Right lobe of liver (tissue), 6 donors: ENCODE results near the gene EGFL8. TPM values are rescaled to one million over a fixed set of nuclear protein-coding genes. Genes with fewer than 3 reads are reported as not detected.

Source experiments
- ATAC-seq, 4 donors: fragments of 200-7000 bp; cut with Tn5 transposase; one replicate each; pipeline ENCODE4 v1.9.1; 2020; ENCODE audit warnings: mild to moderate bottlenecking in 4 of 4, moderate library complexity in 4 of 4
- DNase-seq, 3 donors: peaks; one replicate each; pipeline ENCODE4 v3.0.0-alpha.2; 2020
- H3K27ac ChIP-seq, 3 donors: fragments of 200-600 bp; one replicate each; pipeline ENCODE4 v1.8.0; 2022
- H3K27me3 ChIP-seq, 2 donors: fragments of 200-600 bp; one replicate each; pipeline ENCODE4 v1.8.0; 2022
- H3K36me3 ChIP-seq, 4 donors: fragments of 200-600 bp; sonication (generic) in 1 of 4; one replicate each; pipeline versions ENCODE4 v1.5.1 to v1.8.0; 2017 to 2022; ENCODE audit warnings: control low read depth in 1 of 4
- H3K4me1 ChIP-seq, 4 donors: fragments of 200-600 bp; sonication (generic) in 1 of 4; one replicate each; pipeline versions ENCODE4 v1.5.1 to v1.8.0; 2017 to 2022; ENCODE audit warnings: control low read depth in 1 of 4
- H3K4me3 ChIP-seq, 3 donors: fragments of 200-600 bp; one replicate each; pipeline ENCODE4 v1.8.0; 2022
- H3K9me3 ChIP-seq, 4 donors: fragments of 200-600 bp; sonication (generic) in 1 of 4; one replicate each; pipeline versions ENCODE4 v1.5.1 to v1.8.0; 2017 to 2022; ENCODE audit warnings: control low read depth in 1 of 4
- POLR2A ChIP-seq: fragments of 450-650 bp; IDR thresholded peaks from one replicate; pipeline ENCODE4 v1.6.1; 2017; ENCODE audit warnings: antibody characterized with exemption, mild to moderate bottlenecking
- WGBS: methylation state at CpG from one replicate; pipeline ENCODE4 v1.1.6; 2018; ENCODE audit warnings: low coverage, low lambda C conversion rate; ENCODE audit not compliant: insufficient coverage; ENCODE audit errors: missing lambda C conversion rate; 5-methylcytosine and 5-hydroxymethylcytosine counted together
- intact Hi-C, 2 donors: fragments of 100-400 bp; cut with DNase I; formaldehyde crosslinking; loops; one replicate each; pipeline versions ENCODE4 v1.11.2 to v1.14.1; 2022
- total RNA-seq, 6 experiments: library from RNA; depleted of rRNA in 2 of 6; stranded (reverse); fragments of >200 nt in 2 of 6; fragmentation: NEBNext Ultra II Directional in 3 of 6; extraction: Animal tissue kit (Norgen Biotek cat#: 25700) in 3 of 6; gene quantifications; one replicate each; pipeline versions ENCODE4 v1.1.0 to v1.2.4, GENCODE V29; 2016 to 2023
- TF ChIP-seq, protein P1 (sequence below), 4 donors: fragments of 200-600 bp in 3 of 4; fragments of 450-650 bp in 1 of 4; IDR thresholded peaks; one replicate each; pipeline versions ENCODE4 v1.5.1 to v1.8.0; 2016 to 2022; ENCODE audit warnings: antibody characterized with exemption in 4 of 4, mild to moderate bottlenecking in 2 of 4
- donor health status: DM: no; HTN: yes; CAD: no.
- donor health status: DM: no; HTN: no; CAD: no.
- donor health status: DM: no; HTN: no; CAD: no.
- donor health status: DM: no; HTN: yes; CAD: no.
- donor health status: DM: no; HTN: yes; CAD: no.

EGFL8 gene
- total RNA-seq, 6 experiments from 2014 or later = 1.4 to 6.0 (median 4.2) TPM

DNA sequence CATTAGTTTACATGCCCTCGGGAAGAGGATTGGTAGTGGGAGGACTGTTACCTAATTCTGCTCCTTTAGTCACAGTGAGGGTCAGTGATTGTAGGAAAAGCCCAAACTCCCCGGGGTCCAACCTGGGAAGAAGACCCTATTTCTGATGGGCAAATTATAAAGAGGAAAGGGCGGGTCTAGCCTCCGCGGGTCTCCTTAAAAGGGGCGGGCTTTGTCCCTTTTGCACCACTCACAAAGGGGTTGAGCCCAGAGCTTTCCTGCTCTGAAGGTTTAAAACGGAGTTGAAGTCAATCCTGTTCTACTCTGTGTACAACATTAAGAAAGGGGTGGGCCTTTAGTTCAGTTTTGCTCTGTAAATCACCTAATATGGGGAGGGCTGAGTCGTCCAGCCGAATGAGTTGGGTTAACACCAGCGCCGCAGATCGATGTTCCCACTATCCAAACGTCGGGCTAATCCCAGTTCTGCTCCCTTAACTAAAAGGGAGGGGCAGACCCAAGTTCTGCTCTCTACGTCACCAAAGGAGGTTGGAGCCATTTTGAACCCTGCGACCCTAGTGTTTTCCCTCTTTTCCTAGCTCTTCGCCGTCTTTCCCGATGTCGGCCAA is 12.9 kb downstream of the EGFL8 start:
- H3K27me3 ChIP-seq = no peaks in the 10 kb centered on the region
- H3K4me3 ChIP-seq = peak overlapping the region; percentile 19 to 87 (median 85)
- H3K36me3 ChIP-seq = peaks cover 0 to 3% (median 0%) of the 10 kb centered on the region in 4 donors
- DNase-seq (no peak), ATAC-seq (peak in 2 of 4 donors; percentile 1 to 3)
- intact Hi-C loops = no loop called here
- peak overlapping the region; percentile 73 to 97 (median 82) for H3K27ac ChIP-seq
- 0% methylated on average over 19 of the region's 20 CpGs for WGBS
- peak; percentile 35 for TF ChIP-seq POLR2A
- TF ChIP-seq, protein P1, sequence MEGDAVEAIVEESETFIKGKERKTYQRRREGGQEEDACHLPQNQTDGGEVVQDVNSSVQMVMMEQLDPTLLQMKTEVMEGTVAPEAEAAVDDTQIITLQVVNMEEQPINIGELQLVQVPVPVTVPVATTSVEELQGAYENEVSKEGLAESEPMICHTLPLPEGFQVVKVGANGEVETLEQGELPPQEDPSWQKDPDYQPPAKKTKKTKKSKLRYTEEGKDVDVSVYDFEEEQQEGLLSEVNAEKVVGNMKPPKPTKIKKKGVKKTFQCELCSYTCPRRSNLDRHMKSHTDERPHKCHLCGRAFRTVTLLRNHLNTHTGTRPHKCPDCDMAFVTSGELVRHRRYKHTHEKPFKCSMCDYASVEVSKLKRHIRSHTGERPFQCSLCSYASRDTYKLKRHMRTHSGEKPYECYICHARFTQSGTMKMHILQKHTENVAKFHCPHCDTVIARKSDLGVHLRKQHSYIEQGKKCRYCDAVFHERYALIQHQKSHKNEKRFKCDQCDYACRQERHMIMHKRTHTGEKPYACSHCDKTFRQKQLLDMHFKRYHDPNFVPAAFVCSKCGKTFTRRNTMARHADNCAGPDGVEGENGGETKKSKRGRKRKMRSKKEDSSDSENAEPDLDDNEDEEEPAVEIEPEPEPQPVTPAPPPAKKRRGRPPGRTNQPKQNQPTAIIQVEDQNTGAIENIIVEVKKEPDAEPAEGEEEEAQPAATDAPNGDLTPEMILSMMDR (IDR thresholded peaks at IDR 0.05) = no peak
- no peaks in the 10 kb centered on the region for H3K9me3 ChIP-seq
- H3K4me1 ChIP-seq = peaks cover 0 to 32% (median 9%) of the 10 kb centered on the region in 4 donors

DNA sequence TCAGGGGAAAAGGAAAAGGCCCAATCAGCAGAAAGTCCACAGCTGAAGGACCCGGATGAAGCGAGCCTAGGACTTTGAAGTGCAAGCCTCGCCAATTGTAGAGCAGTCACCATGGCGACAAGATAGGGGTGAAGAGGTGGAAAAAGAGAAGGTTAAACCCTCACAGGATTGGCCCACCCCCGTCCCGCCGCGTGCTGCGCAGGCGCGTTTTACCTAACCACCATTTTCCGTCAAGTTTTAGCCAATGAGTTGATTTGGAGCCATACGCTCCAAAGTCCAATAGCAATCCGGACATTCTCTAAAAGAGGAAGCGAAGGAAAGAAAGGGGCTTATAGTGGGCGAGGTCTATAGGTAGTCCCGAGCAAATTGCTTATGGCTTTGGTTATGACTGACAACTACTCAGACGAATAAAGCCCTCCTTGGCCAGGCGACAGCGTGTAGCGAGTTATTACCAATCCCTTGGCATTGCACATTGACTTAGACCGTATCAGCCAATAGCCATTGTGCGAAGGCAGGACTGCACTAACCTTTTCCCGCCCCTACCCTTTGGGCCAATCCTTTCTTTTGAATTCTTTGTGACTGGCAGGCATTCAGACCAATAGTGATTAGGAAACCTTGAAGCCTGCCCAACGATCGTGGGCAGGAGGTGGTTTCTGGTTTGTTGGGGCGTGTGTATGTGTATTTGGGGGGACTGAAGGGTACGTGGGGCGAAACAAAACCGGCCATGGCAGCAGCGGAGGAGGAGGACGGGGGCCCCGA is 13.6 kb downstream of the EGFL8 start, which contains the start of gene RNF5:
TSS of gene RNF5 (plus strand) at position 618 of the 759 bp plus-strand sequence. CDS start at position 725, 107 bp downstream.
- ATAC-seq = peak; percentile 71 to 87 (median 82)
- Histone ChIP-seq H3K27ac (peak within 1 kb of the TSS; percentile 73 to 97 (median 82)), H3K4me3 (peak within 1 kb of the TSS; percentile 54 to 87 (median 85)), H3K36me3 (peaks cover 0 to 3% (median 0%) of the 10 kb centered on the region in 4 donors), H3K27me3 (no peaks in the 10 kb centered on the region), H3K4me1 (peaks cover 0 to 32% (median 9%) of the 10 kb centered on the region in 4 donors), H3K9me3 (no peaks in the 10 kb centered on the region)
- peak; percentile 93 to 97 (median 95) for DNase-seq
- intact Hi-C loops = no loop called here
- TF ChIP-seq POLR2A = peak; percentile 31
- TF ChIP-seq, protein P1 (IDR thresholded peaks at IDR 0.05) = no peak
- under 1% methylated on average over 32 of the region's 33 CpGs for WGBS

DNA sequence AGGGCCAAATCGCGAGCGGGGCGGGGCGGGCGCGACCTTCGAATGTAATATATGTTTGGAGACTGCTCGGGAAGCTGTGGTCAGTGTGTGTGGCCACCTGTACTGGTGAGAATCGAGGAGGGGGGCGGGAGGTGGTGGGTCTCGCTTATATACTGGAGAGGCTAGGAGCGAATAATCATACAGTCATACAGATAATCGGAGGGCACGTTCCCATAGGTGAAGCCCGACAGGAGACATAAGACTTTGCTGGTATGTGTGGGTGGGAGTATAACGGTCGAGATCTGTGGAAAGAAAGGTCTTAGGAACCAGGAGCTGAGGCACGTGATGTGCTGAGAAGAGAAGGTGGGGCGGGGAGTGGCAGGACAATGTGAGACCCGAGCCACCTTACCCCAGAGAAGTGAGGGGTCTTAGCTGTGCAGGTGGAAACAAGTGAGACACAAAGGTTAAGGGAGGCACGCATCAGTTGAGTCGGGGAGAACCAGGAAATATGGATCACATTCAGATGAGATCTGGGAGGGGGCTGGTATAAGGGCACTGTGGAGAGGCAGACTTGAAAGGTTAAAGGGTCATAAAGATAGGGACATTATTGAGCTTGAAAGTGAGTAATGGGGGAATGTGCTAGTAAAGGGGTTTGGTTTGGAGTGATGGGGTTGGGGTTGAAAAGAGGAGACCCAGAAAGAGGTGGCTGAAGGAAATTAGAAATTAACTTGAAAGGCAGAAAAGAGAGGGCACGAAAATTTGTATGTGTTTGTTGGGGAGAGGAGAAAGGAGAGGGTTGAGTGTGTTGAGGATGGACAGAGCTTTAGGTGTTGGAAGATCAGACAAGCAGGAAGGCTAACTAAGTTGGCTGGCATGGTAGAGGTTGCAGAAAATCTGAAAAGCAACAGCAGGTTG is 14.4 kb downstream of the EGFL8 start:
- TF ChIP-seq, protein P1 (IDR thresholded peaks at IDR 0.05) = no peak
- TF ChIP-seq POLR2A = no peak
- H3K4me3 ChIP-seq = peak overlapping the region; percentile 54 to 87 (median 85)
- peaks cover 0 to 3% (median 0%) of the 10 kb centered on the region in 4 donors for H3K36me3 ChIP-seq
- ATAC-seq = no peak
- peak in 1 of 3 donors; percentile 79 for DNase-seq
- peaks cover 0 to 32% (median 9%) of the 10 kb centered on the region in 4 donors for H3K4me1 ChIP-seq
- peak overlapping the region; percentile 73 to 97 (median 82) for H3K27ac ChIP-seq
- no peaks in the 10 kb centered on the region for H3K27me3 ChIP-seq
- 4% methylated on average over 14 of the region's 24 CpGs for whole genome bisulfite sequencing
- no peaks in the 10 kb centered on the region for H3K9me3 ChIP-seq
- intact Hi-C loops = no loop called here

DNA sequence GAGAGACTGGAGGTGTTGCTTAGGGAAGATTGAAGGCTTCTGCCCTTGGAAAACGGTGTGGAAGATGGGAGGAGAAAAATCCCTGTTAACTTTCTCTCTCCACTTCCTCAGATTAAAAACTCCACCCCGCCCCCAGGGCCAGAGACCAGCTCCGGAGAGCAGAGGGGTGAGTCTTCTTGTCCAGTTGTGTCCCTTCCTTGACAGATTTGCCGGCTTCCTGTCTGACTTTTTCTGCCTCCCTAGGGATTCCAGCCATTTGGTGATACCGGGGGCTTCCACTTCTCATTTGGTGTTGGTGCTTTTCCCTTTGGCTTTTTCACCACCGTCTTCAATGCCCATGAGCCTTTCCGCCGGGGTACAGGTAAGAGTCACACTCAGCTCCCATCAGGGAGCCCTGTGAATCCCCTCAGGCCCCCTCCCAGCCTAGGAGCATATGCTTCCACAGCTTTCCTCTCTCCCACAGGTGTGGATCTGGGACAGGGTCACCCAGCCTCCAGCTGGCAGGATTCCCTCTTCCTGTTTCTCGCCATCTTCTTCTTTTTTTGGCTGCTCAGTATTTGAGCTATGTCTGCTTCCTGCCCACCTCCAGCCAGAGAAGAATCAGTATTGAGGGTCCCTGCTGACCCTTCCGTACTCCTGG is 15.5 kb downstream of the EGFL8 start:
- Histone ChIP-seq H3K27ac (no peak overlapping the region), H3K27me3 (no peaks in the 10 kb centered on the region), H3K4me3 (no peak overlapping the region), H3K4me1 (peaks cover 0 to 26% (median 7%) of the 10 kb centered on the region in 4 donors), H3K36me3 (peaks cover 0 to 3% (median 0%) of the 10 kb centered on the region in 4 donors), H3K9me3 (no peaks in the 10 kb centered on the region)
- no peak for DNase-seq
- TF ChIP-seq, protein P1 (IDR thresholded peaks at IDR 0.05) = no peak
- no peak for TF ChIP-seq POLR2A
- intact Hi-C loops = no loop called here
- no peak for ATAC-seq
- 71% methylated on average over 10 of the region's 10 CpGs for WGBS
